K562 treated with DMSO at 1 percent for 48 hours (cell line): ENCODE data around the gene KBTBD8. TPM values are rescaled to one million over a fixed set of nuclear protein-coding genes. Genes with fewer than 3 reads are reported as not detected.

ENCODE experiments used
- total RNA-seq: library from RNA; unstranded; fragments of 300-600 nt; gene quantifications from 2 replicates; pipeline ENCODE4 v1.2.3, GENCODE V29; 2022; ENCODE audit warnings: low replicate concordance; ENCODE audit errors: extremely low read depth

KBTBD8 gene, protein sequence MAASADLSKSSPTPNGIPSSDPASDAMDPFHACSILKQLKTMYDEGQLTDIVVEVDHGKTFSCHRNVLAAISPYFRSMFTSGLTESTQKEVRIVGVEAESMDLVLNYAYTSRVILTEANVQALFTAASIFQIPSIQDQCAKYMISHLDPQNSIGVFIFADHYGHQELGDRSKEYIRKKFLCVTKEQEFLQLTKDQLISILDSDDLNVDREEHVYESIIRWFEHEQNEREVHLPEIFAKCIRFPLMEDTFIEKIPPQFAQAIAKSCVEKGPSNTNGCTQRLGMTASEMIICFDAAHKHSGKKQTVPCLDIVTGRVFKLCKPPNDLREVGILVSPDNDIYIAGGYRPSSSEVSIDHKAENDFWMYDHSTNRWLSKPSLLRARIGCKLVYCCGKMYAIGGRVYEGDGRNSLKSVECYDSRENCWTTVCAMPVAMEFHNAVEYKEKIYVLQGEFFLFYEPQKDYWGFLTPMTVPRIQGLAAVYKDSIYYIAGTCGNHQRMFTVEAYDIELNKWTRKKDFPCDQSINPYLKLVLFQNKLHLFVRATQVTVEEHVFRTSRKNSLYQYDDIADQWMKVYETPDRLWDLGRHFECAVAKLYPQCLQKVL
- total RNA-seq, result not detected in 2 replicates

GRCh38 chr3:66998113-66998903 is at the start of gene KBTBD8:
Gene KBTBD8, plus strand, starts transcription at chr3:66998307. Its CDS starts 49 bp downstream, at chr3:66998356.

